GM23338 (cell line): ENCODE data around the gene BRSK2. TPM values are rescaled to one million over a fixed set of nuclear protein-coding genes. Genes with fewer than 3 reads are reported as not detected.

ENCODE experiments used
- ATAC-seq: fragments of 200-7000 bp; cut with Tn5 transposase; 3 replicates; pipeline ENCODE4 v1.9.1; 2020
- DNase-seq: peaks from one replicate; pipeline ENCODE4 v3.0.0-alpha.2; 2015; ENCODE audit warnings: low spot score
- H2AFZ ChIP-seq: fragments of 200-600 bp; sonication (generic); 2 replicates; pipeline ENCODE4 v1.8.0; 2016; ENCODE audit warnings: antibody characterized with exemption, mild to moderate bottlenecking, moderate library complexity
- H3F3A ChIP-seq: fragments of 200-600 bp; sonication (generic); replicated peaks from 2 replicates; pipeline ENCODE4 v1.8.0; 2017; ENCODE audit warnings: antibody characterized with exemption, mixed run types, low read depth
- H3K27ac ChIP-seq: fragments of 200-600 bp; sonication (generic); 2 replicates; pipeline ENCODE4 v1.6.1; 2016; ENCODE audit warnings: low read depth
- H3K27me3 ChIP-seq: fragments of 200-600 bp; sonication (generic); 2 replicates; pipeline ENCODE4 v1.8.0; 2016; ENCODE audit warnings: mild to moderate bottlenecking, mixed run types, moderate library complexity; ENCODE audit not compliant: insufficient read depth
- H3K36me3 ChIP-seq: fragments of 200-600 bp; sonication (generic); 2 replicates; pipeline ENCODE4 v1.8.0; 2016; ENCODE audit warnings: mild to moderate bottlenecking; ENCODE audit not compliant: insufficient read depth
- H3K4me1 ChIP-seq: fragments of 200-600 bp; sonication (generic); 2 replicates; pipeline ENCODE4 v1.8.0; 2016; ENCODE audit warnings: mild to moderate bottlenecking, moderate library complexity; ENCODE audit not compliant: insufficient read depth
- H3K4me2 ChIP-seq: fragments of 200-600 bp; sonication (generic); 2 replicates; pipeline ENCODE4 v1.7.1; 2017; ENCODE audit warnings: mixed run types
- H3K4me3 ChIP-seq: fragments of 200-600 bp; sonication (generic); 2 replicates; pipeline ENCODE4 v1.6.1; 2016; ENCODE audit warnings: mixed run types
- H3K79me2 ChIP-seq: fragments of 200-600 bp; sonication (generic); replicated peaks from 2 replicates; pipeline ENCODE4 v1.8.0; 2017; ENCODE audit warnings: mild to moderate bottlenecking; ENCODE audit not compliant: insufficient read depth
- H3K9me2 ChIP-seq: fragments of 200-600 bp; sonication (generic); 2 replicates; pipeline ENCODE4 v1.8.0; 2017; ENCODE audit not compliant: insufficient read depth
- H4K20me1 ChIP-seq: fragments of 200-600 bp; sonication (generic); replicated peaks from 2 replicates; pipeline ENCODE4 v1.8.0; 2017; ENCODE audit warnings: mild to moderate bottlenecking; ENCODE audit not compliant: insufficient read depth
- H3K27ac Mint-ChIP-seq: 2 replicates; pipeline ENCODE4 v1.8.0; 2020; ENCODE audit warnings: inconsistent platforms, mild to moderate bottlenecking, moderate library complexity, mixed read lengths
- H3K27me3 Mint-ChIP-seq: 3 replicates; pipeline ENCODE4 v1.8.0; 2022; ENCODE audit warnings: low read depth, mild to moderate bottlenecking, moderate library complexity, mixed read lengths, inconsistent platforms; ENCODE audit not compliant: insufficient read depth, poor library complexity
- H3K36me3 Mint-ChIP-seq: 3 replicates; pipeline ENCODE4 v1.8.0; 2021; ENCODE audit warnings: low read depth, mild to moderate bottlenecking, inconsistent platforms, moderate library complexity, mixed read lengths
- H3K4me1 Mint-ChIP-seq: 3 replicates; pipeline ENCODE4 v1.8.0; 2020; ENCODE audit warnings: mild to moderate bottlenecking, inconsistent platforms, mixed read lengths
- H3K4me3 Mint-ChIP-seq: 3 replicates; pipeline ENCODE4 v1.8.0; 2021; ENCODE audit warnings: moderate library complexity, mild to moderate bottlenecking, inconsistent platforms, mixed read lengths
- H3K9me3 Mint-ChIP-seq: 3 replicates; pipeline ENCODE4 v1.8.0; 2020; ENCODE audit warnings: moderate library complexity, mild to moderate bottlenecking, inconsistent platforms, mixed read lengths
- ETS1 ChIP-seq: IDR thresholded peaks from 2 replicates; pipeline ENCODE4 v1.6.1; 2016; ENCODE audit warnings: antibody characterized with exemption
- EZH2 ChIP-seq: fragments of 200-600 bp; sonication (generic); IDR thresholded peaks from one replicate; pipeline ENCODE4 v1.8.0; 2017; ENCODE audit warnings: antibody characterized with exemption, mild to moderate bottlenecking, low read depth; ENCODE audit not compliant: unreplicated experiment
- EZH2phosphoT487 ChIP-seq: fragments of 200-600 bp; sonication (generic); IDR thresholded peaks from one replicate; pipeline ENCODE4 v1.8.1; 2018; ENCODE audit warnings: antibody characterized with exemption; ENCODE audit not compliant: unreplicated experiment
- JUNB ChIP-seq: IDR thresholded peaks from one replicate; pipeline ENCODE4 v1.6.1; 2016; ENCODE audit warnings: antibody characterized with exemption; ENCODE audit not compliant: unreplicated experiment
- NANOG ChIP-seq: IDR thresholded peaks from 2 replicates; pipeline ENCODE4 v1.6.1; 2016; ENCODE audit warnings: antibody characterized with exemption, borderline replicate concordance
- POLR2AphosphoS5 ChIP-seq: IDR thresholded peaks from 2 replicates; pipeline ENCODE4 v1.6.1; 2016; ENCODE audit warnings: antibody characterized with exemption, low read depth
- ZNF331 ChIP-seq: fragments of 250-450 bp; sonication (Bioruptor Pico); IDR thresholded peaks from 2 replicates; pipeline ENCODE4 v1.5.0; 2020; ENCODE audit warnings: low read depth, mild to moderate bottlenecking, moderate library complexity
- ZNF462 ChIP-seq: fragments of 250-450 bp; sonication (Bioruptor Pico); IDR thresholded peaks from 2 replicates; pipeline ENCODE4 v1.5.0; 2020; ENCODE audit warnings: mild to moderate bottlenecking, moderate library complexity
- polyA plus RNA-seq: library from polyadenylated mRNA; unstranded; fragments of >200 nt; fragmentation: Nextera tagmentation; extraction: Ambion mirVana; gene quantifications from 2 replicates; pipeline ENCODE4 v1.2.1, GENCODE V29; 2016
- total RNA-seq: library from RNA; depleted of rRNA; stranded (reverse); fragments of >200 nt; shearing (Covaris generic); gene quantifications from 2 replicates; pipeline ENCODE4 v1.2.3, GENCODE V29; 2014
- TF ChIP-seq, protein P1 (sequence below): IDR thresholded peaks from one replicate; pipeline ENCODE4 v1.6.1; 2018; ENCODE audit warnings: antibody characterized with exemption; ENCODE audit not compliant: unreplicated experiment

The BRSK2 gene
- total and polyA plus RNA-seq, 2 experiments from 2014 or later = 7.2 to 20.3 TPM

GRCh38 chr11:1373536-1374214, 16.1 kb upstream of the BRSK2 start (continued):
- TF ChIP-seq, protein P1, sequence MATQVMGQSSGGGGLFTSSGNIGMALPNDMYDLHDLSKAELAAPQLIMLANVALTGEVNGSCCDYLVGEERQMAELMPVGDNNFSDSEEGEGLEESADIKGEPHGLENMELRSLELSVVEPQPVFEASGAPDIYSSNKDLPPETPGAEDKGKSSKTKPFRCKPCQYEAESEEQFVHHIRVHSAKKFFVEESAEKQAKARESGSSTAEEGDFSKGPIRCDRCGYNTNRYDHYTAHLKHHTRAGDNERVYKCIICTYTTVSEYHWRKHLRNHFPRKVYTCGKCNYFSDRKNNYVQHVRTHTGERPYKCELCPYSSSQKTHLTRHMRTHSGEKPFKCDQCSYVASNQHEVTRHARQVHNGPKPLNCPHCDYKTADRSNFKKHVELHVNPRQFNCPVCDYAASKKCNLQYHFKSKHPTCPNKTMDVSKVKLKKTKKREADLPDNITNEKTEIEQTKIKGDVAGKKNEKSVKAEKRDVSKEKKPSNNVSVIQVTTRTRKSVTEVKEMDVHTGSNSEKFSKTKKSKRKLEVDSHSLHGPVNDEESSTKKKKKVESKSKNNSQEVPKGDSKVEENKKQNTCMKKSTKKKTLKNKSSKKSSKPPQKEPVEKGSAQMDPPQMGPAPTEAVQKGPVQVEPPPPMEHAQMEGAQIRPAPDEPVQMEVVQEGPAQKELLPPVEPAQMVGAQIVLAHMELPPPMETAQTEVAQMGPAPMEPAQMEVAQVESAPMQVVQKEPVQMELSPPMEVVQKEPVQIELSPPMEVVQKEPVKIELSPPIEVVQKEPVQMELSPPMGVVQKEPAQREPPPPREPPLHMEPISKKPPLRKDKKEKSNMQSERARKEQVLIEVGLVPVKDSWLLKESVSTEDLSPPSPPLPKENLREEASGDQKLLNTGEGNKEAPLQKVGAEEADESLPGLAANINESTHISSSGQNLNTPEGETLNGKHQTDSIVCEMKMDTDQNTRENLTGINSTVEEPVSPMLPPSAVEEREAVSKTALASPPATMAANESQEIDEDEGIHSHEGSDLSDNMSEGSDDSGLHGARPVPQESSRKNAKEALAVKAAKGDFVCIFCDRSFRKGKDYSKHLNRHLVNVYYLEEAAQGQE = no peak
- TF ChIP-seq EZH2phosphoT487 (no peak), ZNF331 (no peak), JUNB (no peak)

- Histone ChIP-seq H3K27ac (no peak overlapping the region), H3K79me2 (no peaks in the 10 kb centered on the region), H3K4me3 (no peak overlapping the region), H3K36me3 (no peaks in the 10 kb centered on the region), H3K9me2 (no peaks in the 10 kb centered on the region), H2AFZ (no peak overlapping the region), H3F3A (no peaks in the 10 kb centered on the region), H3K4me2 (no peak overlapping the region), H3K27me3 (no peaks in the 10 kb centered on the region), H4K20me1 (no peaks in the 10 kb centered on the region), H3K4me1 (no peaks in the 10 kb centered on the region)
- ATAC-seq (no peak), DNase-seq (no peak)
- H3K4me3 Mint-ChIP-seq = no peak overlapping the region
- TF ChIP-seq NANOG = no peak
- TF ChIP-seq EZH2phosphoT487 = no peak
- TF ChIP-seq ZNF462 = no peak
- no peak for TF ChIP-seq POLR2AphosphoS5
- no peak for TF ChIP-seq ETS1
- TF ChIP-seq EZH2 = no peak
- no peaks in the 10 kb centered on the region for H3K36me3 Mint-ChIP-seq
- H3K9me3 Mint-ChIP-seq = no peaks in the 10 kb centered on the region; the same call in 2 of the 3 replicates
- no peak overlapping the region for H3K27ac Mint-ChIP-seq
- no peaks in the 10 kb centered on the region for H3K4me1 Mint-ChIP-seq
- H3K27me3 Mint-ChIP-seq = peaks cover 15% of the 10 kb centered on the region
These were observed 14.4 kb upstream of the BRSK2 start for GRCh38 chr11:1375161-1375954.
